ENCODE measurements around the gene STXBP6. TPM values are rescaled to one million over a fixed set of nuclear protein-coding genes. Genes with fewer than 3 reads are reported as not detected.
"Not testable (repeated sequence)": the region's sequence is repeated elsewhere in the genome, so short reads cannot be mapped to it uniquely, and the experiment has no call there.

STXBP6 gene
- total RNA-seq, 4 donors from 2014 or later = 34.9 to 62.1 (median 45.5) TPM

GRCh38 chr14:24941719-24942118 is 108.2 kb downstream of the STXBP6 start:
- no peak for TF ChIP-seq CTCF (IDR thresholded peaks at IDR 0.05)
- no peak for TF ChIP-seq POLR2AphosphoS5 (IDR thresholded peaks at IDR 0.05)
- TF ChIP-seq POLR2A (IDR thresholded peaks at IDR 0.05) = no peak
- TF ChIP-seq EP300 (IDR thresholded peaks at IDR 0.05) = no peak
- Histone ChIP-seq H3K9me3 (no peaks in the 10 kb centered on the region), H3K27me3 (no peaks in the 10 kb centered on the region), H3K36me3 (no peaks in the 10 kb centered on the region), H3K27ac (no peak overlapping the region), H3K4me1 (peaks cover 22% of the 10 kb centered on the region), H3K4me3 (no peak overlapping the region)
- DNase-seq (ENCODE audit: low spot score in 2 of 2) = no peak
- WGBS = 93% methylated on average over 1 of the region's 1 CpG

DNA sequence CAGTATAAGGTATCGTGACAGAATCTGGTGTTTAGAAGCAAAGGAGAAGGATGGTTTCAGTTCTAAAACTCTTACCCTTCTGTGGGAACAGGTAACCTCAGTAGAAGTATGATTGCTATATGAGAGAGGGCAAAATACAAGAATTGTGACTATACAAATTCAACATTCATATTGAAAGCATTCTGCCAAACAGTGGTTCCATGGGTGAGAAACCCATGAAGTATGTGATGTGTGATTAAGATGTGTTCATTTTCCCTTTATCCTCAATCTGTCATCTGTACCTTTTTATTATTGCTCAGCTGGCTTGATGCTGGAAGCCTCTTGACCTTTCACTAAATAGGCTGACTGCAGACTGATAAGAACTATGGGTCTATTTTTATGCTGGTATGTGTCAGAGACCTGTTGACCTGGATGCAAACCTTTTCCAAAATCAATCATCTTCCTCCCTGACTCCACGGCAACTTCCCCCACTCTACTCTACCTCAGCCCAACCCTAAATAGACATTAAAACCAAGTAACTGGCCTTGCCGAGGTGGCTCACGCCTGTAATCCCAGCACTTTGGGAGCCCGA is 109.6 kb downstream of the STXBP6 start:
- Histone ChIP-seq H3K27ac (no peak overlapping the region), H3K4me1 (peaks cover 22% of the 10 kb centered on the region), H3K27me3 (no peaks in the 10 kb centered on the region), H3K4me3 (no peak overlapping the region), H3K36me3 (no peaks in the 10 kb centered on the region), H3K9me3 (no peaks in the 10 kb centered on the region)
- WGBS = 92% methylated on average over 5 of the region's 5 CpGs
- TF ChIP-seq CTCF (IDR thresholded peaks at IDR 0.05) (no peak), EP300 (IDR thresholded peaks at IDR 0.05) (no peak), POLR2AphosphoS5 (IDR thresholded peaks at IDR 0.05) (no peak), POLR2A (IDR thresholded peaks at IDR 0.05) (no peak)
- no peak for DNase-seq (ENCODE audit: low spot score in 2 of 2)

GRCh38 chr14:24938593-24938992 is 111.4 kb downstream of the STXBP6 start:
- H3K9me3 ChIP-seq = no peaks in the 10 kb centered on the region
- no peaks in the 10 kb centered on the region for H3K27me3 ChIP-seq
- DNase-seq (ENCODE audit: low spot score in 2 of 2) = no peak
- no peak overlapping the region for H3K4me3 ChIP-seq
- H3K27ac ChIP-seq = no peak overlapping the region
- H3K36me3 ChIP-seq = no peaks in the 10 kb centered on the region
- TF ChIP-seq POLR2A (IDR thresholded peaks at IDR 0.05) (no peak), CTCF (IDR thresholded peaks at IDR 0.05) (no peak), EP300 (IDR thresholded peaks at IDR 0.05) (no peak), POLR2AphosphoS5 (IDR thresholded peaks at IDR 0.05) (no peak)
- peaks cover 14% of the 10 kb centered on the region for H3K4me1 ChIP-seq
- WGBS = 49% methylated on average over 1 of the region's 1 CpG

DNA sequence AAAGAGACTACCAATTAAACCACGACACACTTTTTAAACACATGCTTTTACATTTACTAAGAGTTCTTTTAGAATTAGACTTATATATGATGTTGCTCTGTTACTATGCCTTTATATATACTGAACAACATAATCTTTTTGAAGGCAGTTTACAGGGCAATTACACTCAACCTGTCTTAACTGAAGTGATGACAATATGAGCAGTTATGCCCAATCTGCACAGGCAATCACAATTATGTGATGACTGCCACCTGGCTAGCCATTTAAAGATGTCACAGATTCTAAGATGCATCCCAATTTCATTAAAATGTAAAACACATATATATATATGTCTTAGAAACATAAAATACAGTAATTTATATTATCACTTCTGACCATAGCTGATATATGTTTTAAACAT is 112.6 kb downstream of the STXBP6 start:
- H3K36me3 ChIP-seq = no peaks in the 10 kb centered on the region
- no peak overlapping the region for H3K4me3 ChIP-seq
- no peaks in the 10 kb centered on the region for H3K27me3 ChIP-seq
- TF ChIP-seq POLR2AphosphoS5 (IDR thresholded peaks at IDR 0.05) (no peak), CTCF (IDR thresholded peaks at IDR 0.05) (no peak), EP300 (IDR thresholded peaks at IDR 0.05) (no peak), POLR2A (IDR thresholded peaks at IDR 0.05) (no peak)
- 84% methylated on average over 1 of the region's 1 CpG for WGBS
- peaks cover 2% of the 10 kb centered on the region for H3K4me1 ChIP-seq
- DNase-seq (ENCODE audit: low spot score in 2 of 2) = no peak
- no peaks in the 10 kb centered on the region for H3K9me3 ChIP-seq
- H3K27ac ChIP-seq = no peak overlapping the region

- H3K27me3 ChIP-seq; H3K27ac ChIP-seq; H3K4me3 ChIP-seq; H3K4me1 ChIP-seq; H3K9me3 ChIP-seq; H3K36me3 ChIP-seq; DNase-seq (ENCODE audit: low spot score in 2 of 2): not testable (repeated sequence)
- WGBS = 96% methylated on average over 2 of the region's 2 CpGs
Measured at GRCh38 chr14:24936773-24937172, 113.2 kb downstream of the STXBP6 start.

- no peaks in the 10 kb centered on the region for H3K27me3 ChIP-seq
- H3K4me1 ChIP-seq = no peaks in the 10 kb centered on the region
- H3K36me3 ChIP-seq = no peaks in the 10 kb centered on the region
- TF ChIP-seq POLR2A (IDR thresholded peaks at IDR 0.05) = no peak
- no peak overlapping the region for H3K4me3 ChIP-seq
- WGBS = 50% methylated on average over 1 of the region's 1 CpG
- H3K27ac ChIP-seq = no peak overlapping the region
- no peaks in the 10 kb centered on the region for H3K9me3 ChIP-seq
- no peak for DNase-seq (ENCODE audit: low spot score in 2 of 2)
Measured at GRCh38 chr14:24935796-24936195, 114.2 kb downstream of the STXBP6 start.

All from suprapubic skin (tissue), 4 donors.